K562 (cell line): ENCODE measurements around the gene NFILZ.
"Not testable (repeated sequence)": the region's sequence is repeated elsewhere in the genome, so short reads cannot be mapped to it uniquely, and the experiment has no call there.

Experiments
- CBX5 ChIP-seq: IDR thresholded peaks from 2 replicates; pipeline ENCODE4 v1.6.1; 2014; ENCODE audit warnings: low read depth, borderline replicate concordance
- EZH2 ChIP-seq: IDR thresholded peaks from 2 replicates; pipeline ENCODE4 v1.6.1; 2012; ENCODE audit warnings: low read depth, mild to moderate bottlenecking, inconsistent platforms, low read length, borderline replicate concordance
- POLR2A ChIP-seq: fragments of 450-650 bp; conservative IDR thresholded peaks from 2 replicates; pipeline ENCODE4 v1.6.1; 2016
- SMAD1 ChIP-seq: fragments of 150-350 bp; IDR thresholded peaks from 2 replicates; pipeline ENCODE4 v1.6.1; 2014; ENCODE audit warnings: low read length, low read depth; ENCODE audit not compliant: partially characterized antibody
- TBL1XR1 ChIP-seq, 2 experiments: IDR thresholded peaks; 2 replicates each; pipeline ENCODE4 v1.6.1; 2012; ENCODE audit warnings: improper control_type of control experiment in 2 of 2, low read length in 2 of 2, mild to moderate bottlenecking in 1 of 2
- TBP ChIP-seq: optimal IDR thresholded peaks from 2 replicates; pipeline ENCODE3; 2011; ENCODE audit warnings: low read depth, low read length, improper control_type of control experiment
- ZNF134 ChIP-seq: fragments of 250-450 bp; sonication (Bioruptor Pico); conservative IDR thresholded peaks from 2 replicates; pipeline ENCODE4 v1.4.0; 2020

DNA sequence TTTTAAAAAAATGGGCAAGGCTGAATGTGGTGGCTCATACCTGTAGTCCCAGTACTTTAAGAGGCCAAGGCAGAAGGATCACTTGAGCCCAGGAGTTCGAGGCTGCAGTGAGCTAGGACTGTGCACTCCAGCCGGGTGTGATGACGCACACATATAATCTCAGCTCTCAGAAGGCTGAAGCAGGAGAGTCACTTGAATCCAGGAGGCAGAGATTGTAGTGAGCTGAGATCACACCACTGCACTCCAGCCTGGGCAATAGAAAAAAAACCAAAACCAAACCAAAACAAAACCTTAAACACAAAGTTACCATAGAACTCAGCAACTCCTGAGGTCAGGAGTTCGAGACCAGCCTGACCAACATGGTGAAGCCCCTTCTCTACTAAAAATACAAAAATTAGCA is 6.6 kb downstream of the NFILZ start:
- not testable (repeated sequence) for TF ChIP-seq TBP; EZH2; POLR2A; SMAD1; TBL1XR1 (IDR thresholded peaks at IDR 0.05; ENCODE audit: low read length in 2 of 2); CBX5; ZNF134 (CRISPR knock-in tag)
